Stimulated activated memory B cell treated with anti-CD40 and anti-IgM and Interleukin-4, amounts not matched to agents 10 μg/mL and 1 μg/mL and 100 μg/mL, for 72 hours (primary cell): ENCODE measurements around the gene GPR137C.
A peak's percentile ranks its signal among the peaks of the same experiment; 100 is the strongest.
"Not testable (repeated sequence)": the region's sequence is repeated elsewhere in the genome, so short reads cannot be mapped to it uniquely, and the experiment has no call there.

Source experiments
- ATAC-seq: fragments of 150-1000 bp; cut with Tn5 transposase; 2 replicates; pipeline ENCODE4 v1.10.0; 2021
- H3K27ac Mint-ChIP-seq: one replicate; pipeline ENCODE4 v1.8.0; 2022; ENCODE audit warnings: mild to moderate bottlenecking, mixed read lengths
- H3K27me3 Mint-ChIP-seq: one replicate; pipeline ENCODE4 v1.8.0; 2022; ENCODE audit warnings: mixed read lengths
- H3K36me3 Mint-ChIP-seq: one replicate; pipeline ENCODE4 v1.8.0; 2022; ENCODE audit warnings: mixed read lengths
- H3K4me1 Mint-ChIP-seq: one replicate; pipeline ENCODE4 v1.8.0; 2022; ENCODE audit warnings: mixed read lengths
- H3K4me3 Mint-ChIP-seq: one replicate; pipeline ENCODE4 v1.8.0; 2022; ENCODE audit warnings: mild to moderate bottlenecking, moderate library complexity, mixed read lengths
- H3K9me3 Mint-ChIP-seq: one replicate; pipeline ENCODE4 v1.8.0; 2022; ENCODE audit warnings: mixed read lengths

Gene GPR137C

GRCh38 chr14:52551205-52551604, 1.4 kb upstream of the GPR137C start:
- Mint-ChIP-seq H3K9me3 (no peaks in the 10 kb centered on the region), H3K36me3 (no peaks in the 10 kb centered on the region), H3K27me3 (peaks cover 8% of the 10 kb centered on the region), H3K4me3 (peak overlapping the region; percentile 89), H3K27ac (peak overlapping the region; percentile 91), H3K4me1 (peaks cover 31% of the 10 kb centered on the region)
- ATAC-seq, result no peak

- H3K36me3 Mint-ChIP-seq, result no peaks in the 10 kb centered on the region
- ATAC-seq, result no peak
- H3K27me3 Mint-ChIP-seq, result peaks cover 8% of the 10 kb centered on the region
- peaks cover 29% of the 10 kb centered on the region for H3K4me1 Mint-ChIP-seq
- peak overlapping the region; percentile 89 for H3K4me3 Mint-ChIP-seq
- H3K27ac Mint-ChIP-seq, result peak overlapping the region; percentile 91
- no peaks in the 10 kb centered on the region for H3K9me3 Mint-ChIP-seq
These were observed 957 bp upstream of the GPR137C start for GRCh38 chr14:52551696-52552062.

GRCh38 chr14:52553002-52553670, 500 bp downstream of the GPR137C start:
- Mint-ChIP-seq H3K9me3 (no peaks in the 10 kb centered on the region), H3K4me3 (peak overlapping the region; percentile 95), H3K36me3 (no peaks in the 10 kb centered on the region), H3K27me3 (peaks cover 8% of the 10 kb centered on the region), H3K27ac (peak overlapping the region; percentile 91), H3K4me1 (peaks cover 29% of the 10 kb centered on the region)
- peak; percentile 50 for ATAC-seq

DNA sequence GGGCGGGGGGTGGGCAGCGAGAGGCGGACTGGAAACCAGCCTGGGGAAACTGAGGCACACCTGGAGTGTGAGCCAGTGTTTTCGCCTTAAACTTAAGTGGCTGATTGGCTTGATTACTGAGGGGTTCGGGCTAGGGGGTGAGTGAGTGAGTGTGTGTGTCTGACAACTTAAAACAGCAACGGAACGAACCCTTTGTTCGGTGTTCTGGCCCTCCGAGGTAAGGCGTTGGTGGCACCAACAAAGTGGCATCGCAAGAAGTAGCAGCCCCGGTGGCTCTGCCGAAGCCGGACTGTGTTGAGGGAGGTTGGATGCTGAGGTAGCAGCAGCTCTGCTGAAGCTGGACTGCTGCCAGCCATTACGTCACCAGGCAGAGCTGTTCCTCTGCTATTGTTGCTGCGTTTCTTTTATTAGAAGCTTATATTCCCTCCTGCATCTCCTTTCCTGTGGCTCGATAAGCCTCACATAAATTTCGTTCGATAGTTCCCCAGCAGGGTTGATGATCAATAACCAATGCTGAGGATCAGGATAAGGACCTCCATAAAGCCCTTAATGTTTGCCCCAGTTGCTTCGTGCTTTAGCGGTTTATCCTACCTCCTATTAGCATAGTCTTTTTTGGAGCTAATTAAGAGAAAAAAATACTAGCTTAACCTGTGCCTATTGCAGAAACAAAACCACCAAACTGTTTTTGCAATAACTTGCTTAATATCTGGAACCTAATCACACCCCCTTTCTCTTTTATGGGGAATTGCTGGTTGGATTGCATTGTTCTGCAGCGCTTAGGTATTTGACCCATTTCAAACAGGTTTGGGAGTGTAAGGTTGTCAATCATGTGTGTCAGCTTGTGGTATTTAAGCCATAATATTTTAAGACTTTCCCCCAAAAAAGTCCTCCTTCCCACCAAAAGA, 1.3 kb downstream of the GPR137C start:
- Mint-ChIP-seq H3K27ac (peak overlapping the region; percentile 91), H3K36me3 (peaks cover 6% of the 10 kb centered on the region), H3K27me3 (peaks cover 15% of the 10 kb centered on the region), H3K4me3 (peak overlapping the region; percentile 95), H3K9me3 (no peaks in the 10 kb centered on the region), H3K4me1 (peaks cover 29% of the 10 kb centered on the region)
- no peak for ATAC-seq

- Mint-ChIP-seq H3K36me3 (peaks cover 7% of the 10 kb centered on the region), H3K27ac (no peak overlapping the region), H3K9me3 (no peaks in the 10 kb centered on the region), H3K4me1 (peaks cover 4% of the 10 kb centered on the region), H3K27me3 (peaks cover 18% of the 10 kb centered on the region), H3K4me3 (no peak overlapping the region)
- ATAC-seq, result no peak
These were observed 6.1 kb downstream of the GPR137C start for GRCh38 chr14:52558688-52559087.

- H3K9me3 Mint-ChIP-seq, result no peaks in the 10 kb centered on the region
- no peak overlapping the region for H3K4me3 Mint-ChIP-seq
- no peak overlapping the region for H3K27ac Mint-ChIP-seq
- peaks cover 23% of the 10 kb centered on the region for H3K27me3 Mint-ChIP-seq
- no peaks in the 10 kb centered on the region for H3K4me1 Mint-ChIP-seq
- peaks cover 7% of the 10 kb centered on the region for H3K36me3 Mint-ChIP-seq
- no peak for ATAC-seq
These were observed 10.5 kb downstream of the GPR137C start for GRCh38 chr14:52563120-52563519.

GRCh38 chr14:52568454-52568853, 15.8 kb downstream of the GPR137C start:
- Mint-ChIP-seq H3K27me3 (peaks cover 41% of the 10 kb centered on the region), H3K9me3 (peaks cover 37% of the 10 kb centered on the region)
- H3K4me1 Mint-ChIP-seq, ATAC-seq, H3K36me3 Mint-ChIP-seq, H3K27ac Mint-ChIP-seq, H3K4me3 Mint-ChIP-seq: not testable (repeated sequence)

DNA sequence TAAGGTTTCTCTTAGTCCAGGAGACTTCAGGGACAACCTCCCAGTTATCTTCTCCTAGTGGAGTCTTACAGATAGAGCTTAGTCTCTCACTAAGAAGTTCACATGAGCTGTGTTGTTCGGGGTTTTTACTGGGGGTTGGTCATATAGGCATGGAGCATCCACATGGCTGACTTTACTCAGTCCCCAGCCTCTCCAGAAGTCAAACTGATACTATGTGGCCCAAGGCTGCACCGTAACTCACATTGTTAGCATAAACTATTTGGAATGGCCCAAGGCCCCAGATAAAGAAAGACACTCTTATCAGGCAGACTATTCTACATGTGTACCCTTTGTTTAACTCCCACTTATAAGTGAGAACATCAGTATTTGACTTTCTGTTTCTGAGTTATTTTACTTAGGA, 23.2 kb downstream of the GPR137C start:
- Mint-ChIP-seq H3K9me3 (peaks cover 23% of the 10 kb centered on the region), H3K27ac (no peak overlapping the region), H3K4me1 (peaks cover 5% of the 10 kb centered on the region), H3K4me3 (no peak overlapping the region), H3K27me3 (peaks cover 32% of the 10 kb centered on the region), H3K36me3 (peaks cover 2% of the 10 kb centered on the region)
- no peak for ATAC-seq

DNA sequence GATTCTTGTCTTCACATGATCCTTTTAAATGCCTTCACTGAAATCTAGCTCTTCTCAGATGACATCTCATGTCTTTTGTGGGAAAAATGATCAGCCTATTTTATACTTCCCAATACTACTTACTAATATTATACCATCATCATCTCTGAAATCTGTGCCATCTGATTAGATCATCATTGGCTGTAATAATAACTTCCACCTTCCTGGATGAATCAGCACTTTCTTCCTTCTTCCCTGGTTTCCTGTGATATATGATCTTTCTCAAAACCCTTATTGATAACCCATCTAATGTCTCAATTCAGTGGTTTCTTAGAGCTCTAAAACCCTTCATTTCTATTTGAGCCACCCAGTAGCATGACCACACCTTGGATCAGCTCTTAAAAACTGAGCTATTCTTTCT, 30.9 kb downstream of the GPR137C start:
- peaks cover under 1% of the 10 kb centered on the region for H3K4me1 Mint-ChIP-seq
- ATAC-seq, result no peak
- H3K4me3 Mint-ChIP-seq, result no peak overlapping the region
- H3K36me3 Mint-ChIP-seq, result no peaks in the 10 kb centered on the region
- H3K9me3 Mint-ChIP-seq, result no peaks in the 10 kb centered on the region
- peaks cover 3% of the 10 kb centered on the region for H3K27me3 Mint-ChIP-seq
- H3K27ac Mint-ChIP-seq, result no peak overlapping the region

GRCh38 chr14:52589646-52590045, 37.0 kb downstream of the GPR137C start:
- H3K4me3 Mint-ChIP-seq, result no peak overlapping the region
- H3K27me3 Mint-ChIP-seq, result no peaks in the 10 kb centered on the region
- peaks cover 5% of the 10 kb centered on the region for H3K36me3 Mint-ChIP-seq
- no peak overlapping the region for H3K27ac Mint-ChIP-seq
- H3K9me3 Mint-ChIP-seq, result peaks cover 8% of the 10 kb centered on the region
- H3K4me1 Mint-ChIP-seq, result no peaks in the 10 kb centered on the region
- ATAC-seq, result peak; percentile 54

GRCh38 chr14:52590318-52590717, 37.7 kb downstream of the GPR137C start:
- H3K4me3 Mint-ChIP-seq, result no peak overlapping the region

GRCh38 chr14:52596320-52596719, 43.7 kb downstream of the GPR137C start:
- H3K9me3 Mint-ChIP-seq, result peaks cover 12% of the 10 kb centered on the region
- H3K4me1 Mint-ChIP-seq, result no peaks in the 10 kb centered on the region
- H3K27me3 Mint-ChIP-seq, result no peaks in the 10 kb centered on the region
- H3K4me3 Mint-ChIP-seq, result no peak overlapping the region
- no peak overlapping the region for H3K27ac Mint-ChIP-seq
- ATAC-seq, result no peak
- peaks cover 12% of the 10 kb centered on the region for H3K36me3 Mint-ChIP-seq

More at GRCh38 chr14:52590318-52590717, 37.7 kb downstream of the GPR137C start:
- Mint-ChIP-seq H3K27ac (no peak overlapping the region), H3K27me3 (no peaks in the 10 kb centered on the region), H3K4me1 (no peaks in the 10 kb centered on the region), H3K36me3 (peaks cover 9% of the 10 kb centered on the region), H3K9me3 (peaks cover 10% of the 10 kb centered on the region)
- no peak for ATAC-seq

GRCh38 chr14:52596861-52597260, 44.2 kb downstream of the GPR137C start:
- no peak overlapping the region for H3K27ac Mint-ChIP-seq
- ATAC-seq, result no peak
- H3K4me1 Mint-ChIP-seq, result no peaks in the 10 kb centered on the region
- peaks cover 12% of the 10 kb centered on the region for H3K9me3 Mint-ChIP-seq
- H3K36me3 Mint-ChIP-seq, result peaks cover 12% of the 10 kb centered on the region
- no peak overlapping the region for H3K4me3 Mint-ChIP-seq
- H3K27me3 Mint-ChIP-seq, result no peaks in the 10 kb centered on the region

DNA sequence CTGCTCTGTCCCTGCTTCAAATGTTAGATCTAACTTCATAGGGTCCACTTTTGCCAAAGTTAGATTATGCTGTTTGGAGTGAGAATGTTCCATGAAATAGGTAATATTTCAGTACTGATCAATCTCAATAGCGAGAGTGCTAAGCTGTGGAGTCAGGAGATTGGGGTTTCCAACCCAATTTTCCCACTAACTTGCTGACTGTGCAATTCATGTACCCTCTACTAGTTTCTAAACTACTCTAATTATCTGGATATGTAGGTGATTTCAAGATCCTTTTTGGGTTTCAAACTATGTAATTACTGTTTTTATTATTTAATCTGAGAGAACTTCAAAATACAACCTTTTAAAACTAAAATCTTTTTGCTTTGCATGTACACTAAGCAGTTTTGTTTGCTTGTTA, 45.9 kb downstream of the GPR137C start:
- no peak overlapping the region for H3K4me3 Mint-ChIP-seq
- ATAC-seq, result no peak
- H3K4me1 Mint-ChIP-seq, result peaks cover 6% of the 10 kb centered on the region
- H3K27me3 Mint-ChIP-seq, result no peaks in the 10 kb centered on the region
- H3K9me3 Mint-ChIP-seq, result peaks cover 12% of the 10 kb centered on the region
- H3K36me3 Mint-ChIP-seq, result peaks cover 12% of the 10 kb centered on the region
- H3K27ac Mint-ChIP-seq, result no peak overlapping the region

GRCh38 chr14:52599974-52600373, 47.3 kb downstream of the GPR137C start:
- Mint-ChIP-seq H3K27ac (no peak overlapping the region), H3K9me3 (peaks cover 9% of the 10 kb centered on the region), H3K4me1 (peaks cover 6% of the 10 kb centered on the region), H3K27me3 (no peaks in the 10 kb centered on the region), H3K4me3 (no peak overlapping the region), H3K36me3 (peaks cover 7% of the 10 kb centered on the region)
- no peak for ATAC-seq

- Mint-ChIP-seq H3K4me1 (peaks cover 6% of the 10 kb centered on the region), H3K36me3 (no peaks in the 10 kb centered on the region), H3K27me3 (peaks cover 9% of the 10 kb centered on the region), H3K9me3 (peaks cover 4% of the 10 kb centered on the region), H3K4me3 (no peak overlapping the region), H3K27ac (no peak overlapping the region)
- ATAC-seq, result no peak
These were observed 49.5 kb downstream of the GPR137C start for GRCh38 chr14:52602131-52602530.
